GM19328 (cell line): ENCODE data around the gene NEB.

Experiments
- ATAC-seq: cut with Tn5 transposase; IDR thresholded peaks from one replicate; pipeline ENCODE4 v1.9.1; 2021; ENCODE audit warnings: mild to moderate bottlenecking, moderate library complexity; ENCODE audit not compliant: unreplicated experiment

Gene NEB

DNA sequence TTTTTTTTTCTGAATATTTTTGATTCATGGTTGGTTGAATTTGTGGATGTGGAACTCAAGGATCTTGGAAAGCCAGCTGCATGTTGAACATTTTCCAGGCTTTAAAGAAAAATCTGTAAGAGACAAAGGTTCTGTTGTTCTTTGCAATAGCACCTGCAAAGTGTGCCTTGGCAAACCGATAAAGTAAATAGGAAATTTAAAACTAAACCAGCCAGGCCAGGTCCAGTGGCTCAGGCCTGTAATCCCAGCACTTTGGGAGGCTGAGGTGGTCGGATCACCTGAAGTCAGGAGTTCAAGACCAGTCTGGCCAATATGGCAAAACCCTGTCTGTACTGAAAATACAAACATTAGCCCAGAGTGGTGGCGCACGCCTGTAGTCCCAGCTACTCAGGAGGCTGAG is 250.2 kb downstream of the NEB start:
- ATAC-seq = no peak

- no peak for ATAC-seq
Observed at GRCh38 chr2:151483546-151483945, 250.7 kb downstream of the NEB start.

DNA sequence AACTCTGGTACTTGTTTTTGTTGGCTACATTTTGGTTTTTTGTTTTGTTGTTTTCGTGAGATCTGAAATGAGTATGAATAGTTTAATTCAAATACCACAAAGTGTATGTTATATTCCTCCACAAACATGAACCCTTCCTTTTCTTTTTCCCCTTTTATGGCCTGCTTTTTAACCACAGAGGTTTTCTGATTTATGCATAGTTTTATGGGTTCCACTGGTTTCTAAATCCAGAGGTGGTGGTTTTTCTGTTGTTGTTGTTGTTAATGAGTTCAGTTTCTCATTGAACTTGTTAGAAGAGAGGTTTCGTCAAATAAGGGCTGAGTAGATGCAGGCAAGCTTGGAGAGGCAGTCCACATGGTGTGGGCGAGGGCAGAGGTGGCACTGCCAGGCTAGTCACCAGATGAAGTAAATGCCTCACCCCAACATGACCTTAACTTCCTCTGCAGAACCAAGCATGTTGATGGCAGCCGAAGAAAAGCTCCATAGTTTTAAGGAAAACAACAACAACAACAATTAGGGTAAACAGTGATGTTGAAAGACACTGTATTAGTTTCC is 252.0 kb downstream of the NEB start:
- no peak for ATAC-seq

- no peak for ATAC-seq
Observed at GRCh38 chr2:151481744-151482143, 252.5 kb downstream of the NEB start.

DNA sequence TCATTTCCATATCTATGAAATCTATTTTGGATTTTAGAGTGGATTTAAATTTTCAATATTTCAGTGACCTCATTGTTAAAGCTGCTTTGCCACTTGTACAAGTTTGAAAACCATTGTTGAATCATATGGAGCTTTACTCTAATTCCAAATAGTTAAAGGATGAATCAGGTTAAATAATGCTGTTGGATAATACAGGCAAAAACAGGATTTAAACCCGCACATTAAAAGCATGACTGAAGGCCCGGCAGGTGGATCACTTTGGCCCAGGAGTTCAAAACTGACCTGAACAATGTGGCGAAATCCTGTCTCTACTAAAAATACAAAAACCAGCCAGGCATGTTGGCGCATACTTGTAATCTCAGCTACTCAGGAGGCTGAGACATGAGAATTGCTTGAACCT is 256.3 kb downstream of the NEB start:
- no peak for ATAC-seq

DNA sequence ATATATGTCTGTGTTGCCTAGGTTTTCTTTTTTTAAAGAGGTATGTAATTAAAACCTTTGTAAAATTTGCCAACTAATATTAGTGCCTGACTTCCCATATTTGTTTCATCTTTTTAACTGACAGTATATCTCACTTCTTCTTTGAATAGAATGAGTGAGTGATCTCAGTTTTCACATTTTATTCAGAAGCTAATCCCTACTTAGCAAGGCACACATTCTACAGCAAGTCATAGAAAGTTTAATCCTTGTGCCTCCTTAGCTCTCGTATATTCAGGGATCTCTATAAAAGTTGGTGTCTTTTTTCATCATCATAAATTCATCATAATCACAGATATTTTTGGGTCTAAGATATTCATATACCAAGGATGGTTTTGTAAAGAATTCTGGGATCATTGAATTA is 258.0 kb downstream of the NEB start:
- no peak for ATAC-seq

DNA sequence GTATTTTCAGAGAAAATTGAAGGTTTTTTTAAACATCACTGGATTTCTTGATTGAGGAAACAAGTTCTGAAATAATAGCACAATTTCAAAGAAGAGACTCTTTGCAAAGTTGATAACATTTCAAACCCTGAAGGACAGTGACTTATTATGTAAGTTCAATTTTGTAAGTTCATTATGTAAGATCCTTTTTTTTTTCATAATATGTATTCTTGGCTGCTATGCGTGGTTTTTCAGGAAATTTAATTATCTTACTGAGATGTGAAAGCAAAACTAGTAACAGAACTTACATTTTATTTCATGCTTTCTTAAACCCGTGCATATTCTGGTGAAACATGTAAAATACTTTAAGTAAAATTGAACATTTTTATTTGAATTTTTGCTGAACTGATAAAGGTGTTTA is 259.2 kb downstream of the NEB start:
- ATAC-seq = no peak

GRCh38 chr2:151472966-151473365 is 261.3 kb downstream of the NEB start:
- no peak for ATAC-seq

- no peak for ATAC-seq
Observed at GRCh38 chr2:151470556-151470955, 263.7 kb downstream of the NEB start.

GRCh38 chr2:151465771-151466170 is 268.5 kb downstream of the NEB start:
- ATAC-seq = no peak

DNA sequence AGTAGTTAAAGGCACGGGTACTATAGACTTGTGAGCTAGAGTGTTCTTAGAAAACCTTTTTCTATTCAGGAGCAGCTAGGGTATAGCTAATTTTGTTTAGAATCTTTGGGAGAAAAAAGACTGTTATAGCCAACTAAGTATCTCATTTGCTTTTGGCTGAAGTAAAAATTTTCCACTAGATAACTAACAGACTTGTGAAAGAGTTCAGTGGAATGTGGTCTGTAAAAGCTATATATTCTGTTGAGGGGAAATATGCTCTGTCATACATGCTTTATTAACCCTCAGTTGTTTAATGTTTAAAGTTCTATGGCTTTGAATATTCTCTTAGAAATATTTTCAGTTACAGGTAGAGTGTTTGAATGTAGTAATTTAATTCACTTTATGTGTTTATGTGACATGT is 274.9 kb downstream of the NEB start:
- ATAC-seq = no peak

- no peak for ATAC-seq
Observed at GRCh38 chr2:151439127-151439526, 295.1 kb downstream of the NEB start.

DNA sequence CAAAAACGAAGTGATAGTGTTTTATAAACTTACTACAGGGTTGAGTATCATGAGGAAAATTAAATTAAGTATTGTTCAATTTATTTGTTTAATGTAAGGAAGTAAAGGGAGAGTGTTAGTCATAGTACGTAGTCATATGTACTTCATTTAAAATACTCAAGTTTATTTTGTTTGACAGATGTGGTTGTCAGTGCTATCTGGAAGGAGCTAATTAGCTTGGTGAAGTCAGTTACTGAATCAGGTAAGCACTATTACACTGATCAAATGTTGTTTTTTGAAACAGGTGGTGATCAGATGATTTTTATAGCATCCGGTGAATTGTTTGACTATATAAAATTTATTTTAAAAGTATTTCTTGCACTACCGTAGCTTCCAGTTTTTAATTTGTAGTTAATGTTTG is 295.8 kb downstream of the NEB start:
- ATAC-seq = no peak

GRCh38 chr2:151437630-151438029 is 296.6 kb downstream of the NEB start:
- ATAC-seq = no peak
